Endothelial cell of umbilical vein (primary cell): ENCODE data around the gene MAP1LC3B. TPM values are rescaled to one million over a fixed set of nuclear protein-coding genes. Genes with fewer than 3 reads are reported as not detected.

Source experiments
- BruUV-seq: library from RNA; stranded (reverse); fragments of 400-500 nt; replicated peaks from 2 replicates; lab custom pipeline; 2021; lab: Mats Ljungman, UMichigan
- CTCF ChIA-PET: fragments of 300-600, 350-600 bp; sonication (Branson Sonifier 250); formaldehyde crosslinking; loops from one replicate; lab custom pipeline; 2021; ENCODE audit warnings: antibody characterized with exemption, inconsistent platforms; lab: Charles Lee
- POLR2A ChIA-PET: fragments of 300-600, 350-600 bp; sonication (Branson Sonifier 250); formaldehyde crosslinking; loops from one replicate; lab custom pipeline; 2021; ENCODE audit warnings: antibody characterized with exemption, inconsistent platforms; lab: Charles Lee
- DNase-seq: peaks from one replicate; pipeline ENCODE4 v3.0.0-alpha.2; 2011; ENCODE audit warnings: low read depth, low spot score
- FAIRE-seq: peaks from 2 replicates; lab custom pipeline; 2011; peaks lifted over from hg19 to GRCh38; lab: Jason Lieb, UNC
- H2AFZ ChIP-seq: 2 replicates; pipeline ENCODE4 v1.6.0; 2012; ENCODE audit warnings: low read depth, low read length, control low read depth, inconsistent platforms
- H3K27ac ChIP-seq: 2 replicates; pipeline ENCODE4 v1.5.1; 2011; ENCODE audit warnings: low read depth, mild to moderate bottlenecking, control low read depth, low read length, moderate library complexity; ENCODE audit not compliant: insufficient read depth
- H3K27me3 ChIP-seq, 2 experiments: 2 replicates each; pipeline versions ENCODE4 v1.6.0 to v1.6.1; 2011; ENCODE audit warnings: low read length in 2 of 2, mixed read lengths in 1 of 2; ENCODE audit not compliant: control insufficient read depth in 2 of 2, insufficient read depth in 2 of 2
- H3K36me3 ChIP-seq, 2 experiments: 2 replicates in 1 of 2; 3 replicates in 1 of 2; pipeline ENCODE4 v1.5.1; 2011; ENCODE audit warnings: low read length in 2 of 2, mild to moderate bottlenecking in 1 of 2, moderate library complexity in 1 of 2; ENCODE audit not compliant: control insufficient read depth in 2 of 2, insufficient read depth in 2 of 2; ENCODE audit errors: extremely low read depth in 1 of 2
- H3K4me1 ChIP-seq: 3 replicates; pipeline ENCODE4 v1.5.1; 2011; ENCODE audit warnings: mild to moderate bottlenecking, low read length; ENCODE audit not compliant: control insufficient read depth, insufficient read depth; ENCODE audit errors: extremely low read depth
- H3K4me2 ChIP-seq: 2 replicates; pipeline ENCODE4 v1.6.1; 2011; ENCODE audit warnings: low read length, control low read depth, mixed read lengths; ENCODE audit not compliant: insufficient read depth
- H3K4me3 ChIP-seq, 3 experiments: fragments of 200-600 bp in 1 of 3; sonication (generic), shearing (Covaris generic) in 1 of 3; replicated peaks in 1 of 3; 2 replicates each; pipeline ENCODE4 v1.5.1; 2011 to 2016; ENCODE audit warnings: control low read depth in 3 of 3, low read length in 3 of 3, mild to moderate bottlenecking in 2 of 3, inconsistent platforms in 1 of 3, low read depth in 1 of 3, moderate library complexity in 1 of 3; ENCODE audit not compliant: insufficient read depth in 1 of 3
- H3K79me2 ChIP-seq: 2 replicates; pipeline ENCODE4 v1.6.0; 2012; ENCODE audit warnings: low read length, inconsistent platforms; ENCODE audit not compliant: control insufficient read depth, insufficient read depth
- H3K9ac ChIP-seq: replicated peaks from 2 replicates; pipeline ENCODE3; 2011; ENCODE audit warnings: low read length, control low read depth; ENCODE audit not compliant: insufficient read depth; ENCODE audit errors: extremely low read depth
- H3K9me1 ChIP-seq: replicated peaks from 3 replicates; pipeline ENCODE4 v1.6.0; 2011; ENCODE audit warnings: mild to moderate bottlenecking, low read length; ENCODE audit not compliant: control insufficient read depth, insufficient read depth; ENCODE audit errors: extremely low read depth
- H3K9me3 ChIP-seq: replicated peaks from 2 replicates; pipeline ENCODE4 v1.5.1; 2012; ENCODE audit warnings: low read length, inconsistent platforms; ENCODE audit not compliant: control insufficient read depth, insufficient read depth
- H4K20me1 ChIP-seq: replicated peaks from 2 replicates; pipeline ENCODE3; 2011; ENCODE audit warnings: mild to moderate bottlenecking, low read length; ENCODE audit not compliant: control insufficient read depth, insufficient read depth; ENCODE audit errors: extremely low read depth
- CTCF ChIP-seq, 2 donors: IDR thresholded peaks; 1 replicate in 1 of 2; 2 replicates in 1 of 2; pipeline ENCODE4 v1.5.1; 2011; ENCODE audit warnings: low read length in 2 of 2, mild to moderate bottlenecking in 2 of 2, moderate library complexity in 2 of 2, control low read depth in 1 of 2, inconsistent platforms in 1 of 2, low read depth in 1 of 2; ENCODE audit not compliant: insufficient read depth in 1 of 2; ENCODE audit errors: extremely low read depth in 1 of 2
- EZH2 ChIP-seq: IDR thresholded peaks from 2 replicates; pipeline ENCODE4 v1.6.1; 2012; ENCODE audit warnings: borderline replicate concordance, low read depth, mild to moderate bottlenecking, moderate library complexity, low read length, inconsistent platforms; ENCODE audit not compliant: severe bottlenecking
- FOS ChIP-seq: IDR thresholded peaks from 2 replicates; pipeline ENCODE4 v1.6.1; 2011; ENCODE audit warnings: mild to moderate bottlenecking, low read length, moderate library complexity, borderline replicate concordance; ENCODE audit not compliant: insufficient read depth
- GATA2 ChIP-seq: IDR thresholded peaks from 2 replicates; pipeline ENCODE4 v1.7.0; 2011; ENCODE audit warnings: low read depth, mild to moderate bottlenecking, moderate library complexity, mixed read lengths, low read length; ENCODE audit not compliant: insufficient read length, insufficient read depth
- JUN ChIP-seq: IDR thresholded peaks from 2 replicates; pipeline ENCODE4 v1.6.1; 2011; ENCODE audit warnings: borderline replicate concordance, low read depth; ENCODE audit not compliant: insufficient read length, insufficient read depth
- MAX ChIP-seq: IDR thresholded peaks from 2 replicates; pipeline ENCODE4 v1.6.1; 2011; ENCODE audit not compliant: insufficient read depth, insufficient read length
- MYC ChIP-seq: IDR thresholded peaks from one replicate; pipeline ENCODE4 v1.6.1; 2011; ENCODE audit warnings: mild to moderate bottlenecking, low read depth, low read length
- POLR2A ChIP-seq: IDR thresholded peaks from 2 replicates; pipeline ENCODE4 v1.6.1; 2012; ENCODE audit warnings: low read depth, mild to moderate bottlenecking, control low read depth, low read length
- POLR2AphosphoS5 ChIP-seq: IDR thresholded peaks from 2 replicates; pipeline ENCODE4 v1.6.1; 2012; ENCODE audit warnings: low read depth, mild to moderate bottlenecking, control low read depth, low read length, moderate library complexity; ENCODE audit not compliant: insufficient read depth
- dilution Hi-C: fragments of 300-500 bp; cut with MboI; formaldehyde crosslinking; loops from one replicate; pipeline ENCODE4 v1.15.0; 2019; ENCODE audit warnings: low sequenced_read_pairs; ENCODE audit not compliant: extremely low pct_ligation_motif_present
- intact Hi-C: fragments of 100-400 bp; cut with micrococcal nuclease; formaldehyde crosslinking; loops from one replicate; pipeline ENCODE4 v1.10.0; 2022
- polyA plus RNA-seq, 4 experiments: library from polyadenylated mRNA; depleted of rRNA in 3 of 4; stranded (reverse) in 3 of 4; unstranded in 1 of 4; fragments of >200 nt; gene quantifications; 2 replicates each; pipeline versions ENCODE4 v1.2.1 to v1.2.3, GENCODE V29; 2011 to 2012; ENCODE audit warnings: missing spikeins in 1 of 4
- total RNA-seq: library from RNA; stranded (reverse); gene quantifications from 2 replicates; pipeline ENCODE4 v1.2.3, GENCODE V29; 2021

MAP1LC3B gene
- total and polyA plus RNA-seq, 2 donors (not counting 3 experiments of a cell fraction or from before 2014, with no cell fraction given): 40.7 to 99.9 TPM

GRCh38 chr16:87356491-87356853, 35.7 kb upstream of the MAP1LC3B start:
- POLR2A ChIA-PET: no interaction called here

More at GRCh38 chr16:87356491-87356853, 35.7 kb upstream of the MAP1LC3B start:
- no peak overlapping the region for H3K9ac ChIP-seq
- H4K20me1 ChIP-seq: no peaks in the 10 kb centered on the region
- H3K4me3 ChIP-seq: no peak overlapping the region
- TF ChIP-seq POLR2A (no peak), GATA2 (no peak), CTCF (IDR thresholded peaks at IDR 0.05; ENCODE audit: extremely low read depth in 1 of 2, insufficient read depth in 1 of 2, low read depth in 1 of 2, low read length in 2 of 2) (no peak), FOS (no peak), MAX (no peak), MYC (no peak), EZH2 (no peak), POLR2AphosphoS5 (no peak), JUN (no peak)
- dilution Hi-C loops (no loop called here), intact Hi-C loops (no loop called here)
- H3K4me2 ChIP-seq: no peak overlapping the region
- FAIRE-seq (no peak), DNase-seq (no peak)
- BruUV-seq: no TSS peak
- H3K36me3 ChIP-seq: peaks cover 5 to 25% of the 10 kb centered on the region in 2 experiments
- no peaks in the 10 kb centered on the region for H3K4me1 ChIP-seq
- H3K79me2 ChIP-seq: no peaks in the 10 kb centered on the region
- H2AFZ ChIP-seq: no peak overlapping the region
- CTCF ChIA-PET: interaction anchor here (1.0 kb wide), 1 partner anchor 261 kb away, joined by 3 read pairs; no protein-coding TSS in a partner anchor
- H3K27ac ChIP-seq: no peak overlapping the region
- no peaks in the 10 kb centered on the region for H3K9me1 ChIP-seq
- no peaks in the 10 kb centered on the region for H3K27me3 ChIP-seq
- no peaks in the 10 kb centered on the region for H3K9me3 ChIP-seq
